Measurements from ENCODE around the gene USP48. TPM values are rescaled to one million over a fixed set of nuclear protein-coding genes. Genes with fewer than 3 reads are reported as not detected.

The USP48 gene
- total and polyA plus RNA-seq, 2 of the 8 experiments (the other 6 are each of a cell fraction or from before 2014, with no cell fraction given), result 12.8 to 83.5 TPM

- TF ChIP-seq SP4 (IDR thresholded peaks at IDR 0.05; ENCODE audit: low read length) (no peak), E2F6 (IDR thresholded peaks at IDR 0.05) (no peak), KDM5A (IDR thresholded peaks at IDR 0.05; ENCODE audit: low read length) (no peak), POLR2AphosphoS5 (IDR thresholded peaks at IDR 0.05; ENCODE audit: low read depth, low read length) (no peak), RFX5 (IDR thresholded peaks at IDR 0.05; ENCODE audit: borderline replicate concordance, low read depth, low read length) (no peak)
- Histone ChIP-seq H2BK15ac (ENCODE audit: low read length) (no peak overlapping the region), H4K20me1 (replicated peaks in 1 of 2; ENCODE audit: control insufficient read depth in 1 of 2, insufficient read depth in 2 of 2, low read length in 2 of 2) (peaks cover 3 to 9% of the 10 kb centered on the region in 2 experiments), H3K27me3 (replicated peaks in 1 of 4; ENCODE audit: control insufficient read depth in 3 of 4, extremely low read depth in 1 of 4, insufficient read depth in 3 of 4, low read length in 3 of 4) (no peaks in the 10 kb centered on the region), H3K9me3 (ENCODE audit: insufficient read depth in 2 of 2, low read depth in 1 of 2, low read length in 1 of 2) (0 out of 4 replicates have a peak, but pooled peaks cover 0 to 2% of the 10 kb centered on the region in 2 experiments), H3K27ac (ENCODE audit: low read depth, low read length) (no peak overlapping the region), H4K91ac (replicated peaks; ENCODE audit: insufficient read length, low read length) (no peak overlapping the region), H4K5ac (ENCODE audit: insufficient read length, low read depth, low read length) (no peak overlapping the region), H2BK120ac (replicated peaks; ENCODE audit: low read depth, low read length) (no peak overlapping the region), H3K79me2 (ENCODE audit: control insufficient read depth in 1 of 2, insufficient read depth in 2 of 2, low read length in 2 of 2) (peaks cover 41 to 96% of the 10 kb centered on the region in 2 experiments), H3K4me3 (ENCODE audit: extremely low read depth in 1 of 4, insufficient read depth in 2 of 4, low read depth in 3 of 4, low read length in 4 of 4) (no peak overlapping the region), H3K56ac (replicated peaks; ENCODE audit: insufficient read length, low read depth, low read length) (no peak overlapping the region), H3K14ac (ENCODE audit: insufficient read length) (no peak overlapping the region), H2AFZ (ENCODE audit: low read length) (no peak overlapping the region), H3K9ac (replicated peaks in 1 of 4; ENCODE audit: extremely low read depth in 1 of 4, low read depth in 3 of 4, low read length in 3 of 4) (no peak overlapping the region), H3K18ac (ENCODE audit: extremely low read depth, low read length) (no peak overlapping the region), H3K4me2 (ENCODE audit: insufficient read depth in 1 of 2, low read depth in 2 of 2, low read length in 2 of 2) (no peak overlapping the region), H3K4me1 (replicated peaks in 1 of 4; ENCODE audit: control insufficient read depth in 3 of 4, insufficient read depth in 4 of 4, low read length in 3 of 4) (no peaks in the 10 kb centered on the region), H2BK20ac (ENCODE audit: low read length) (no peak overlapping the region), H2BK12ac (ENCODE audit: low read depth, low read length) (no peak overlapping the region), H4K8ac (ENCODE audit: extremely low read depth, insufficient read depth, low read length) (no peak overlapping the region), H3K79me1 (ENCODE audit: low read depth, low read length) (peaks cover 4% of the 10 kb centered on the region; the same call in 1 of the 2 replicates), H2AK5ac (ENCODE audit: low read depth, low read length) (no peak overlapping the region), H3K36me3 (ENCODE audit: control insufficient read depth in 2 of 4, insufficient read depth in 4 of 4, low read length in 3 of 4) (no peaks in the 10 kb centered on the region), H3K4ac (replicated peaks; ENCODE audit: insufficient read length, low read depth, low read length) (no peak overlapping the region), H2BK5ac (ENCODE audit: low read depth, low read length) (no peak overlapping the region), H3K23me2 (ENCODE audit: low read depth, low read length) (no peaks in the 10 kb centered on the region), H3K23ac (ENCODE audit: insufficient read length) (no peak overlapping the region)
- ChIA-PET CTCF (ENCODE audit: partially characterized antibody) (interaction anchor here (0.7 to 1.3 kb wide), 2 partner anchors 8 to 138 kb away, joined by 3 to 5 read pairs; no protein-coding TSS in a partner anchor), POLR2A (ENCODE audit: partially characterized antibody) (interaction anchor here (0.6 to 1.7 kb wide), 3 partner anchors 9 to 26 kb away, joined by 3 to 6 read pairs (median 3); partner anchors contain the start of gene USP48)
- FAIRE-seq, result no peak
- WGBS, 2 experiments (ENCODE audit: extremely low coverage in 1 of 2, insufficient coverage in 1 of 2, insufficient read length in 1 of 2, insufficient replicate concordance in 2 of 2, low coverage in 1 of 2, low lambda C conversion rate in 2 of 2, missing lambda C conversion rate in 1 of 2), result 94% methylated on average over 3 of the region's 3 CpGs; no CpG with 5 or more reads in 1 of the 2 experiments
- no peak for DNase-seq (ENCODE audit: low read depth in 1 of 2, low spot score in 2 of 2)
Measured at GRCh38 chr1:21773585-21773984, 9.4 kb downstream of the USP48 start.
